ENCODE results near the gene SLC6A6.
"Not testable (repeated sequence)": the region's sequence is repeated elsewhere in the genome, so short reads cannot be mapped to it uniquely, and the experiment has no call there.

The SLC6A6 gene

DNA sequence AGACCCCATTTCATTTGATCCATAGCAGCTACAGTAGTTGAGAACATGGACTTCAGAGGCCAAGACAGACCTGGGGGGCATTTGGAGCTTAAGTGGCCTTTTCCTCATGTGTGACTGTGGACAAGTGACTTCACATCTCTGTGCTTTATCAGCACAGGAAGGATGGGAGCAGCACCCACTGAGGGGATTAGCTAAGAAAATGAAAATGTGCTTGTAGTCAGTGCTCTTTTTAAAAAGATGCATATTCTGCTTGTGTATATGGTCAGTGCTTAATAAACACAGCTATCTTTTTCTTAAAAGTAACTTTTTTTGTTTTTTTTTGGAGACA is 34.5 kb downstream of the SLC6A6 start:
- no peak overlapping the region for H2BK120ac ChIP-seq (ENCODE audit: low read depth, low read length)
- H3K23ac ChIP-seq (ENCODE audit: low read length in 2 of 2): peak overlapping the region in 1 of 2 experiments; percentile 71
- peak overlapping the region in 1 of 2 experiments; percentile 31 for H2BK12ac ChIP-seq (ENCODE audit: low read length in 2 of 2)
- no peak overlapping the region for H4K91ac ChIP-seq (ENCODE audit: low read length)
- H2BK5ac ChIP-seq (ENCODE audit: low read depth, low read length, poor library complexity, severe bottlenecking): no peak overlapping the region
- H3K36me3 ChIP-seq (ENCODE audit: control insufficient read depth in 1 of 2, insufficient read depth in 2 of 2, low read depth in 1 of 2, low read length in 2 of 2): peaks cover 0 to 55% of the 10 kb centered on the region in 2 experiments
- H3K27ac ChIP-seq (ENCODE audit: low read length, poor library complexity, severe bottlenecking): no peak overlapping the region
- H3K4me3 ChIP-seq (ENCODE audit: insufficient read depth in 1 of 2, low read depth in 1 of 2, low read length in 2 of 2): no peak overlapping the region
- H3K9me3 ChIP-seq (ENCODE audit: control insufficient read depth, low read length): no peaks in the 10 kb centered on the region
- peaks cover 77% of the 10 kb centered on the region for H3K4me1 ChIP-seq (ENCODE audit: control insufficient read depth, insufficient read depth, low read depth, low read length)
- no peak overlapping the region for H4K8ac ChIP-seq (ENCODE audit: low read length)
- H3K79me1 ChIP-seq (replicated peaks; ENCODE audit: low read length, poor library complexity, severe bottlenecking): peaks cover 30% of the 10 kb centered on the region
- DNase-seq: no peak
- no peaks in the 10 kb centered on the region for H3K27me3 ChIP-seq (ENCODE audit: control insufficient read depth in 1 of 2, insufficient read depth in 1 of 2, low read length in 2 of 2)
- H2BK15ac ChIP-seq (ENCODE audit: low read depth, poor library complexity, severe bottlenecking): no peak overlapping the region
- no peak overlapping the region for H3K9ac ChIP-seq (ENCODE audit: low read length)
- H3K4me2 ChIP-seq (ENCODE audit: low read length, poor library complexity, severe bottlenecking): no peak overlapping the region
- H3K4ac ChIP-seq (ENCODE audit: low read depth in 1 of 2, low read length in 2 of 2): peak overlapping the region in 1 of 2 experiments; percentile 75
- no peak overlapping the region for H3K14ac ChIP-seq (ENCODE audit: low read length in 2 of 2)
- peak overlapping the region in 1 of 2 experiments; percentile 9 for H3K18ac ChIP-seq (ENCODE audit: low read depth in 1 of 2, low read length in 2 of 2)
- no peak overlapping the region for H2AFZ ChIP-seq (ENCODE audit: low read depth, low read length)
- peak overlapping the region; percentile 6 for H2AK5ac ChIP-seq (ENCODE audit: low read length, severe bottlenecking)

DNA sequence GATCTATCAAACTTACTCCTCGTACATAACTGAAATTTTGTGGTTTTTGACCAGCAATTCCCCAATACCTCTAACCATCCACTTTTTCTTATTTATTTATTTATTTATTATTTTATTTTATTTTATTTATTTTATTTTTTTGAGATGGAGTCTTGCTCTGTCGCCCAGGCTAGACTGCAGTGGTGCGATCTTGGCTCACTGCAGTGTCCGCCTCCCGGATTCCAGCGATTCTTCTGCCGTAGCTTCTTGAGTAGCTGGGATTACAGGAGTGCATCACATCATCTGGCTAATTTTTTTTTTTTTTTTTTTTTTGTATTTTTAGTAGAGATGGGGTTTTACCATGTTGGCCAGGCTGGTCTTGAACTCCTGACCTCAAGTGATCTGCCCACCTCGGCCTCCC is 35.3 kb downstream of the SLC6A6 start:
- H3K9me3 ChIP-seq (ENCODE audit: control insufficient read depth, low read length); H2BK12ac ChIP-seq (ENCODE audit: low read length in 2 of 2); H2BK5ac ChIP-seq (ENCODE audit: low read depth, low read length, poor library complexity, severe bottlenecking); H2AK5ac ChIP-seq (ENCODE audit: low read length, severe bottlenecking); H3K14ac ChIP-seq (ENCODE audit: low read length in 2 of 2); H2BK15ac ChIP-seq (ENCODE audit: low read depth, poor library complexity, severe bottlenecking); H4K91ac ChIP-seq (ENCODE audit: low read length); H4K8ac ChIP-seq (ENCODE audit: low read length); H3K23ac ChIP-seq (ENCODE audit: low read length in 2 of 2); H3K18ac ChIP-seq (ENCODE audit: low read depth in 1 of 2, low read length in 2 of 2); H3K27ac ChIP-seq (ENCODE audit: low read length, poor library complexity, severe bottlenecking); DNase-seq; H2AFZ ChIP-seq (ENCODE audit: low read depth, low read length); H3K4me3 ChIP-seq (ENCODE audit: insufficient read depth in 1 of 2, low read depth in 1 of 2, low read length in 2 of 2); H2BK120ac ChIP-seq (ENCODE audit: low read depth, low read length); H3K9ac ChIP-seq (ENCODE audit: low read length); H3K4me2 ChIP-seq (ENCODE audit: low read length, poor library complexity, severe bottlenecking); H3K27me3 ChIP-seq (ENCODE audit: control insufficient read depth in 1 of 2, insufficient read depth in 1 of 2, low read length in 2 of 2); H3K4ac ChIP-seq (ENCODE audit: low read depth in 1 of 2, low read length in 2 of 2): not testable (repeated sequence)
- 94% methylated on average over 6 of the region's 8 CpGs for WGBS
- Histone ChIP-seq H3K36me3 (ENCODE audit: control insufficient read depth in 1 of 2, insufficient read depth in 2 of 2, low read depth in 1 of 2, low read length in 2 of 2) (peaks cover 0 to 54% of the 10 kb centered on the region in 2 experiments), H3K79me1 (replicated peaks; ENCODE audit: low read length, poor library complexity, severe bottlenecking) (peaks cover 31% of the 10 kb centered on the region), H3K4me1 (ENCODE audit: control insufficient read depth, insufficient read depth, low read depth, low read length) (peaks cover 72% of the 10 kb centered on the region)

DNA sequence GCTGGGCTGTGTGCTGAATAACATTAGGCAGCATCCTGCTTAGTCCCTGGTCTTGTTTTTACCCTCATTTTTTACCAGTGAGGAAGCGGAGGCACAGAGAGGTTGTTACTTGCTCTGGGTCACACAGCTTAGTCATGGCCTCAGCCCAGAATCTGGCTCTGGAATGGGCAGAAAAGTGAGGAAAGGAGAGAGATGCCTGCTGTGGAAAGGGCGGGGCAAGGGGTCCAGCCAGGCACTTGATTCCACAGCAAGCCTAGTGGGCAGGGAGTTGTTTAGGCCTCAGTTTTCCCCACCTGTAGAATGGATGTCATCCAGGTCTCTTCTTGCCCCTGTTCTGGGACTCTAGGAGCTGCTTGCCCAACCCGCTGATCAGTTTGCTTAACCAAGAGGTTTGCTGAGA is 35.9 kb downstream of the SLC6A6 start:
- H2BK15ac ChIP-seq (ENCODE audit: low read depth, poor library complexity, severe bottlenecking): no peak overlapping the region
- H4K8ac ChIP-seq (ENCODE audit: low read length): no peak overlapping the region
- no peak overlapping the region for H2BK5ac ChIP-seq (ENCODE audit: low read depth, low read length, poor library complexity, severe bottlenecking)
- 100% methylated on average over 3 of the region's 3 CpGs for WGBS
- no peak overlapping the region for H2BK120ac ChIP-seq (ENCODE audit: low read depth, low read length)
- H3K79me1 ChIP-seq (replicated peaks; ENCODE audit: low read length, poor library complexity, severe bottlenecking): peaks cover 29% of the 10 kb centered on the region
- H3K14ac ChIP-seq (ENCODE audit: low read length in 2 of 2): no peak overlapping the region
- peaks cover 0 to 52% of the 10 kb centered on the region in 2 experiments for H3K36me3 ChIP-seq (ENCODE audit: control insufficient read depth in 1 of 2, insufficient read depth in 2 of 2, low read depth in 1 of 2, low read length in 2 of 2)
- H3K18ac ChIP-seq (ENCODE audit: low read depth in 1 of 2, low read length in 2 of 2): no peak overlapping the region
- no peak for DNase-seq
- H3K23ac ChIP-seq (ENCODE audit: low read length in 2 of 2): no peak overlapping the region
- no peaks in the 10 kb centered on the region for H3K9me3 ChIP-seq (ENCODE audit: control insufficient read depth, low read length)
- H3K27ac ChIP-seq (ENCODE audit: low read length, poor library complexity, severe bottlenecking): no peak overlapping the region
- H3K9ac ChIP-seq (ENCODE audit: low read length): no peak overlapping the region
- H3K4ac ChIP-seq (ENCODE audit: low read depth in 1 of 2, low read length in 2 of 2): no peak overlapping the region
- H2AK5ac ChIP-seq (ENCODE audit: low read length, severe bottlenecking): no peak overlapping the region
- peaks cover 67% of the 10 kb centered on the region for H3K4me1 ChIP-seq (ENCODE audit: control insufficient read depth, insufficient read depth, low read depth, low read length)
- no peaks in the 10 kb centered on the region for H3K27me3 ChIP-seq (ENCODE audit: control insufficient read depth in 1 of 2, insufficient read depth in 1 of 2, low read length in 2 of 2)
- no peak overlapping the region for H3K4me3 ChIP-seq (ENCODE audit: insufficient read depth in 1 of 2, low read depth in 1 of 2, low read length in 2 of 2)
- no peak overlapping the region for H3K4me2 ChIP-seq (ENCODE audit: low read length, poor library complexity, severe bottlenecking)
- no peak overlapping the region for H2BK12ac ChIP-seq (ENCODE audit: low read length in 2 of 2)
- H4K91ac ChIP-seq (ENCODE audit: low read length): no peak overlapping the region
- H2AFZ ChIP-seq (ENCODE audit: low read depth, low read length): no peak overlapping the region

DNA sequence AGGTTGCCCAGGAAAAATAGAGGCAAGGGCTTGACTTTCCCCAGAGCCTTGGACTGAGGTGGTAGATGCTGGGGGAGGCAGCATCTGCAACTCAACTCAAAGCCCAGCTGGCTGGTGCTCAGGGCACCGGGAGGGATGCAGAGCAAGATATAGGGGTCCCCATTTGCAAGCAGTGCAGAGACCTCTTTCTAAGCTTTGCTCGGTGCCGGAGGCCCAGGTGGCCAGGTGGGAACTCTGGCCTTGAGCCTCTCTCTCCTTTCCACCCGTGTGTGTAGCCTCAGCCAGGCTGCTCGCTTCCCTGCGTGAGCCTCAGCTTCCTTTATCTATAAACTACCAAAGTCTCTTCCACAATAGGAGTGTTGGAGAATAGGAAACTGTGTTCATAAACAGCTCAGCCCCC is 36.5 kb downstream of the SLC6A6 start:
- Histone ChIP-seq H3K9ac (ENCODE audit: low read length) (no peak overlapping the region), H3K4me1 (ENCODE audit: control insufficient read depth, insufficient read depth, low read depth, low read length) (peaks cover 65% of the 10 kb centered on the region), H2AFZ (ENCODE audit: low read depth, low read length) (no peak overlapping the region), H3K36me3 (ENCODE audit: control insufficient read depth in 1 of 2, insufficient read depth in 2 of 2, low read depth in 1 of 2, low read length in 2 of 2) (peaks cover 4 to 57% of the 10 kb centered on the region in 2 experiments), H3K4me3 (ENCODE audit: insufficient read depth in 1 of 2, low read depth in 1 of 2, low read length in 2 of 2) (no peak overlapping the region), H2BK15ac (ENCODE audit: low read depth, poor library complexity, severe bottlenecking) (no peak overlapping the region), H4K8ac (ENCODE audit: low read length) (no peak overlapping the region), H3K27me3 (ENCODE audit: control insufficient read depth in 1 of 2, insufficient read depth in 1 of 2, low read length in 2 of 2) (no peaks in the 10 kb centered on the region), H2BK12ac (ENCODE audit: low read length in 2 of 2) (no peak overlapping the region), H3K18ac (ENCODE audit: low read depth in 1 of 2, low read length in 2 of 2) (no peak overlapping the region), H3K4ac (ENCODE audit: low read depth in 1 of 2, low read length in 2 of 2) (no peak overlapping the region), H2BK120ac (ENCODE audit: low read depth, low read length) (no peak overlapping the region), H2BK5ac (ENCODE audit: low read depth, low read length, poor library complexity, severe bottlenecking) (no peak overlapping the region), H2AK5ac (ENCODE audit: low read length, severe bottlenecking) (no peak overlapping the region), H3K23ac (ENCODE audit: low read length in 2 of 2) (no peak overlapping the region), H3K4me2 (ENCODE audit: low read length, poor library complexity, severe bottlenecking) (no peak overlapping the region), H3K27ac (ENCODE audit: low read length, poor library complexity, severe bottlenecking) (no peak overlapping the region), H4K91ac (ENCODE audit: low read length) (no peak overlapping the region), H3K79me1 (replicated peaks; ENCODE audit: low read length, poor library complexity, severe bottlenecking) (peaks cover 33% of the 10 kb centered on the region), H3K9me3 (ENCODE audit: control insufficient read depth, low read length) (no peaks in the 10 kb centered on the region), H3K14ac (ENCODE audit: low read length in 2 of 2) (no peak overlapping the region)
- DNase-seq: no peak
- 62% methylated on average over 3 of the region's 6 CpGs for WGBS
